Left ventricle myocardium superior (tissue), 1 donor: Measurements from ENCODE around the gene USP30. TPM values are rescaled to one million over a fixed set of nuclear protein-coding genes. Genes with fewer than 3 reads are reported as not detected.
"Not testable (repeated sequence)": the region's sequence is repeated elsewhere in the genome, so short reads cannot be mapped to it uniquely, and the experiment has no call there.

Experiments used
- ATAC-seq: fragments of 200-7000 bp; cut with Tn5 transposase; one replicate; pipeline ENCODE4 v1.9.1; 2020; ENCODE audit warnings: mild to moderate bottlenecking, moderate library complexity
- DNase-seq: peaks from one replicate; pipeline ENCODE4 v3.0.0-alpha.2; 2020
- intact Hi-C: fragments of 100-400 bp; cut with micrococcal nuclease; formaldehyde crosslinking; loops from one replicate; pipeline ENCODE4 v1.11.0; 2022
- long read RNA-seq: library from polyadenylated mRNA; unstranded; transcript quantifications from one replicate; pipeline ENCODE4 v2.0.0, GENCODE V29; 2021
- total RNA-seq: library from RNA; stranded (reverse); fragmentation: NEBNext Ultra II Directional; extraction: Animal tissue kit (Norgen Biotek cat#: 25700); gene quantifications from one replicate; pipeline ENCODE4 v1.2.1, GENCODE V29; 2021
- donor health status: DM: no; HTN: yes; CAD: no; lungs with severe emphysema.

The USP30 gene
- total RNA-seq: 13.6 TPM
- long read RNA-seq, transcript USP30-201 (13 exons, 3,742 nt): major isoform, 12 of 28 reads
- long read RNA-seq, transcript USP30-207 (3 exons, 745 nt): minor isoform, 5 of 28 reads
- long read RNA-seq, partial matches to known transcripts: 6 of 28 reads
- long read RNA-seq, other reads (novel, unspliced or antisense): 5 of 28 reads

- peak; percentile 86 for DNase-seq
- intact Hi-C loops: no loop called here
- peak; percentile 98 for ATAC-seq
Measured at GRCh38 chr12:109052414-109053323, at the start of gene USP30. Gene USP30 (plus strand): TSS chr12:109052576. CDS start chr12:109052679, 103 bp downstream.

- intact Hi-C loops: no loop called here
- no peak for DNase-seq
- ATAC-seq: no peak
Measured at GRCh38 chr12:109004017-109004416, 48.4 kb upstream of the USP30 start.

- DNase-seq (no peak), ATAC-seq (no peak)
- intact Hi-C loops: no loop called here
Measured at GRCh38 chr12:109009766-109010165, 42.6 kb upstream of the USP30 start.

DNA sequence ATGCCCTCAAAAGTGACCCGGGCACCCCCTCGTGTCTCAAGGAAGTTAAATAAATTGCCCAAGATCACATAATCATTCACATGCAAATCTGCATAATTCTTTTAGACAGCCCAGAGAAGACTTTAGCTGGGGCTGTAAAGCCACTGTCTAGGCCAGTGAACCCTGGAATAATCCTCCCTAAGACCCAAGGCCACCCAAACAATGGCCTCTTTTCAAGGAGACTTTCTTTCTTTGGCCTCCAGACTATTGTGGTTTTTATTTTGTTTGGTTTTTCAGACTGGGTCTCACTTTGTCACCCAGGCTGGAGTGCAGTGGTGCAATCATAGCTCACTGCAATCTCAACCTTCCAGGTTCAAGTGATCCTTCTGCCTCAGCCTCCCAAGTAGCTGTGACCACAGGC, 42.1 kb upstream of the USP30 start:
- DNase-seq: no peak
- ATAC-seq: no peak
- intact Hi-C loops: no loop called here

DNA sequence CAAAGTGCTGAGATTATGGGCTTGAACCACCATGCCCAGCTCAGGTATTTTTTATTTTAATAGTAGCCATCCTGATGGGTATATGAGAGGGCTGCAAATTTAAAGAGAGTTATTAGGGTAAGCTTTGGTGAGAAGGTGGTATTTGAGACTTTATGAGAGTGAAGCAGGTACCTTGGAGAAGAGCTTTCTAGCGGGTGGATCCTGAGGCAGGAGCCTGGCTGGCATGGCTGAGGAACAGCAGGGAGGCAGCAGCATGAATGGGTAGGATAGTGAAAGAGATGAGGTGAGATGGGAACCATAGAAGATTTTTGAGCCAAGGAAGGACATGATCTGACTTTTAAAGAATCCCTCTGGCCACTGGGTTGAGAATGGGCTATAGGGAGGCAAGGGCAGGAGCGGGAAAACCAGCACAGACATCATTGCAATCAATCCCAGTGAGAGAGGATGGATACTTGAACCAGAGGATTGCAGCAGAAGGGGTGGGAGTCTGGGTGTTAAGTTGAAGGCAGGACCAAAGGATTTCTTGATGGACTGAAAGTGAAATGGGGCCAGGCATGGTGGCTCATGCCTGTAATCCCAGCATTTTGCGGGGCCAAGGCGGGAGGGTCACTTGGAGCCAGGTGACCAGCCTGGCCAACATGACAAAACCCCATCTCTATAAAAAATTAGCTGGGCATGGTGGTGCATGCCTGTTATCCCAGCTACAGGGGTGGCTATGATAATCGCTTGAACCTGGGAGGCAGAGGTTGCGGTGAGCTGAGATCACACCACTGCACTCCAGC, 37.2 kb upstream of the USP30 start:
- intact Hi-C loops: no loop called here
- DNase-seq: no peak
- ATAC-seq: no peak

- DNase-seq: no peak
- intact Hi-C loops: no loop called here
- no peak for ATAC-seq
Measured at GRCh38 chr12:109016016-109016415, 36.4 kb upstream of the USP30 start.

- DNase-seq (no peak), ATAC-seq (no peak)
- intact Hi-C loops: no loop called here
Measured at GRCh38 chr12:109016978-109017377, 35.4 kb upstream of the USP30 start.

- intact Hi-C loops: no loop called here
- ATAC-seq: no peak
- DNase-seq: no peak
Measured at GRCh38 chr12:109018296-109018695, 34.1 kb upstream of the USP30 start.

GRCh38 chr12:109020146-109020795, 32.1 kb upstream of the USP30 start:
- DNase-seq (no peak), ATAC-seq (no peak)
- intact Hi-C loops: no loop called here

GRCh38 chr12:109020796-109021380, 31.5 kb upstream of the USP30 start, which contains the start of gene SVOP:
Gene SVOP (minus strand): TSS chr12:109021068. CDS start chr12:109020868, 200 bp downstream.
- peak; percentile 98 for ATAC-seq
- DNase-seq: peak; percentile 89
- intact Hi-C loops: no loop called here

- ATAC-seq (no peak), DNase-seq (no peak)
- intact Hi-C loops: no loop called here
Measured at GRCh38 chr12:109027767-109028166, 24.6 kb upstream of the USP30 start.

- intact Hi-C loops, DNase-seq, ATAC-seq: not testable (repeated sequence)
Measured at GRCh38 chr12:109028624-109029023, 23.8 kb upstream of the USP30 start.

DNA sequence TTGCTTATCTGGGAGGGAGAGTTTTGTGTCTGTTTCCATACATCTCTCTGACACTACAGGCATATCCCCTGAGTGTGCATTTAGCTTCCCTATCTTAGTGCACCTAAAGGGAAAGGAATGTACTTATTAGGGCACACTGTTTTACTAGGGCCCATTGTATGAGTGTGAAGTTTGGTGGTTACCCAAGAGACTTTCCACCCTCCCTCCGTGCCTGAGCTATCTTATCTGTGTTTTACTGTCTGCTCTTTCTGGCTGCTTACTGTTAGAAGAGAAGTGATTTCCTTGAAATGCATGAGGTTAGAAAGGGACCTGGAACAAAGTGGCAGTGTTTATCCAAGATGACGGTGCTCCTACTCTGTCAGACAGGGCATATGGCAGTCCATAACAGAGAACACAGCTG, 23.0 kb upstream of the USP30 start:
- ATAC-seq (no peak), DNase-seq (no peak)
- intact Hi-C loops: no loop called here

DNA sequence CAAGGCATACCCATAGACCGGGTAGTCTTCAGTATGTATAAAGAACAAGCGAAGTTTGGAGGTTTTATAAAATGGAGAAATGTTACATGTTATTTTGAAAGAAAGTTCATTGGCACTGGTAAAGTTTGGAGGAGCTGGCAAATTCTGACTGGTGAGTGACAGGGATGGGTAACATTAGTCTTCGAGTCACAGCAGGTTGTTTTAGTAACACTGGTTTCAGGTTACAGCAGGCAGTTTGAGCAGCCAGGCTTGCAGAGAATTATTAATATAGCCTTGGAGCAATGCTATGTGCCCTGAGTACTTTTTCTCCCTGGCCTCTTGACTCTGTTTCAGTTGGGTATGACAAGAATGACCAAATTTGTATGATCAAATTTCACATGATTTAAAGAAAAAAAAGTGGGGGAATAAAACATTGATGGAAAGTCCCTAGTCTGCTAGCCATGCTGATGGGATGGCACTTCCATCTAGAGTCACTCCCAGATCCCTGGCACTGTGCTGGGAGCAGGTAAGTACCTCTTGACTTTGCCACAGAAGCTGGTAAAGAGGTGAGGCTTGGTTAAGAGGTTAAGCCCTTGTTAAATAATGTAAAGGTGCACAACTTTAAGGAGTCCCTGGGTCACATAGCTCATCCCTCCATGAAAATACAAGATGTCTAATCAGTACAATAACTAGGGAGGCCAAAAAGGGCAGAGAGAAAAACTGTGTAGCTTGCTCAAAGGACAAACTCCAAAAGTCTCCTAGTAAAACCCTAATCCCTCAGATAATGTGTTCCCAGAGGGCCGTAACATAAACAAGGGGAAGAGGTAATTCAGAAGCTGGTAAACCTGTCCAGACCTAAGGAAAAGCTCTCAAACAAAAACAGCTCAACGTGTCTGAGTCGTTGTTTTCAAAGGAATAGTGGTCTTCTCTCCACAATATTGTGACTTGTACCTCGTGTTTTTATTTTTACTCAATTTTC, 18.9 kb upstream of the USP30 start:
- no peak for ATAC-seq
- no peak for DNase-seq
- intact Hi-C loops: no loop called here

DNA sequence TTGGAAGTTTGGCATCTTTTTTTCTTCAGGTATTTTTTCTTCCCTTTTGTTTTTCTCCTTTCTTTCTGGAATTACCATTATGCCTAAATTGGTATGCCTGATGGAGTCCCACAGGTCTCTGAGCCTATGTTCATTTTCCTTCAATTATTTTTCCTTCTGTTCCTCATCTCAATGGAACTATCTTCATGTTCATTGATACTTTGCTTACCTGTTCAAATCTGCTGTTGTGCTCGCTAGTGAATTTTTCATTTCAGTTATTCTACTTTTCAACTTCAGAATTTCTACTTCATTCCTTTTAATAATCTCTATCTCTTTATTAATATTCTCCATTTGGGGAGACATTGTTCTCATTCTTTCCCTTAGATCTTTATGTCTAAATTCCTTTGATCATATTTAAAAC, 15.4 kb upstream of the USP30 start:
- intact Hi-C loops: no loop called here
- no peak for DNase-seq

GRCh38 chr12:109044241-109044640, 8.1 kb upstream of the USP30 start:
- DNase-seq (no peak), ATAC-seq (no peak)
- intact Hi-C loops: no loop called here

More for the DNA sequence above, 15.4 kb upstream of the USP30 start:
- ATAC-seq: no peak

- ATAC-seq (no peak), DNase-seq (no peak)
- intact Hi-C loops: no loop called here
Measured at GRCh38 chr12:109047081-109047805, 5.1 kb upstream of the USP30 start.
